Progenitor cell of endocrine pancreas (in vitro differentiated cells): ENCODE results near the gene DCDC2. TPM values are rescaled to one million over a fixed set of nuclear protein-coding genes. Genes with fewer than 3 reads are reported as not detected.

ENCODE experiments used
- DNase-seq: peaks from one replicate; pipeline ENCODE4 v3.0.0; 2021; ENCODE audit warnings: low spot score; ENCODE audit not compliant: unreplicated experiment
- H3K27ac Mint-ChIP-seq: 2 replicates; pipeline ENCODE4 v1.8.0; 2021; ENCODE audit warnings: mild to moderate bottlenecking, moderate library complexity, mixed read lengths
- H3K27me3 Mint-ChIP-seq: 2 replicates; pipeline ENCODE4 v1.8.0; 2021; ENCODE audit warnings: mixed read lengths
- H3K36me3 Mint-ChIP-seq: 2 replicates; pipeline ENCODE4 v1.8.0; 2022; ENCODE audit warnings: mixed read lengths; ENCODE audit not compliant: insufficient read depth
- H3K4me1 Mint-ChIP-seq: 2 replicates; pipeline ENCODE4 v1.8.0; 2021; ENCODE audit warnings: low read depth, mixed read lengths
- H3K4me3 Mint-ChIP-seq: 2 replicates; pipeline ENCODE4 v1.8.0; 2021; ENCODE audit warnings: low read depth, mild to moderate bottlenecking, moderate library complexity, mixed read lengths
- H3K9me3 Mint-ChIP-seq: 2 replicates; pipeline ENCODE4 v1.8.0; 2021; ENCODE audit warnings: low read depth, mixed read lengths
- CTCF ChIP-seq: fragments of 200-600 bp; sonication (generic); IDR thresholded peaks from one replicate; pipeline ENCODE4 v1.5.0; 2021; ENCODE audit warnings: antibody characterized with exemption, mild to moderate bottlenecking; ENCODE audit not compliant: unreplicated experiment
- total RNA-seq: library from RNA; stranded (reverse); gene quantifications from 2 replicates; pipeline ENCODE4 v1.2.1, GENCODE V29; 2021

Gene DCDC2
- total RNA-seq, 1 donor from 2014 or later, result 22.2 TPM

- Mint-ChIP-seq H3K4me3 (no peak overlapping the region), H3K36me3 (no peaks in the 10 kb centered on the region), H3K9me3 (no peaks in the 10 kb centered on the region), H3K4me1 (peaks cover 6% of the 10 kb centered on the region), H3K27ac (no peak overlapping the region), H3K27me3 (peaks cover 33% of the 10 kb centered on the region)
- DNase-seq, result no peak
- TF ChIP-seq CTCF, result no peak
Observed at GRCh38 chr6:24127316-24127715, 230.5 kb downstream of the DCDC2 start.

DNA sequence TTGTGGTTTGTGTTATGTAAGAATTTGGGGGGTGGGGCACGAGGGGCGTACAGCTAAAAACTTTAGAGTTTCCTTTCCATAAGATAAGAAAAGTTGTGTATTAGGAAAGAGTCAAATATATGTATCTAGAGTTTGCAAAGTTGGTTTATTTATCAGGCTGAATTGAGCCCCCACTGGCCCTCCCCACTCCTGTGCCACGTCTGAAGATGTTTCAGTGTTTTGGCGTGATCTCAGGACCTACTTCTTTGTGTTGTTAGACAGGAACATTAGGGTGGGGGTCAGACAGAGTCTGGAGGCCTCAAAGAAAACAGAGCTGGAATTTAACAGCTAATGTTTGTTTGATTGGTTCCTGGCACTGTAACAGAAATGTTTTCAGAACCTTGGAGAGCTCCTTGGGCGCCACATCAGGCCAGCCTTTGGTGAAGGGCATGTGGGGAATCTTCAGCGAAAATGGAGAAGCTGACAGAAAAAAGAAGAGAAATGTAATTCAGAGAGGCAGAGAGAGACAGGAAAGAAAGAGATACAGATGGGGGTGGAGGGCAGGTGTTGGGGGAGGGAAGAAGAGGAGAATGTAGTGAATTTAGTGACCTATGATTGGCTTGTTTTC lies 231.2 kb downstream of the DCDC2 start:
- peak overlapping the region; percentile 61 for H3K4me3 Mint-ChIP-seq
- no peaks in the 10 kb centered on the region for H3K9me3 Mint-ChIP-seq
- no peaks in the 10 kb centered on the region for H3K36me3 Mint-ChIP-seq
- H3K27me3 Mint-ChIP-seq, result peaks cover 33% of the 10 kb centered on the region
- peaks cover 6% of the 10 kb centered on the region for H3K4me1 Mint-ChIP-seq
- DNase-seq, result peak; percentile 60
- TF ChIP-seq CTCF, result no peak
- peak overlapping the region; percentile 2 for H3K27ac Mint-ChIP-seq

DNA sequence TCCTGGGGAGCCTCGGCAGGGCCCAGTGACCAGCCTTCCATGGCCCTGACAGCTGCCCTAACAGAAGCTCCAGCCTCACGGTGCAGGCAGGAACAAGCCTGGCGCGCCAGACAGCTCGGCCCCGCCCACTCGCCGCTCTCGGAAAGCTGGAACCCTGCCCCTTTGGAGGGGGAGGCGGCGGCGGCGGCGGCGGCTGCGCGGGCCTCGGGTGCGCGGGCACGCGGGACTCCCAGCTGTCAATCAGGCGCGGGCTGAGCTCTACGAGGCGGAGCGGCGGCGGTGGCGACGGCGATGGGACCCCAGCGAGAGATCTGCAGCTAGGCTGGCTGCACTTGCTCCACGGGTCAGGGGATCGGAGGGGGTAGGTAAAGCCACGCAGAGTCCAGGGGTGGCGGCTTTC lies 231.9 kb downstream of the DCDC2 start, which contains the start of gene NRSN1:
TSS of gene NRSN1 (plus strand) at position 236 of the 400 bp plus-strand sequence. CDS start 8,113 bp downstream, outside the sequence.
- Mint-ChIP-seq H3K36me3 (no peaks in the 10 kb centered on the region), H3K27ac (peak within 1 kb of the TSS; percentile 2), H3K27me3 (peaks cover 31% of the 10 kb centered on the region), H3K4me3 (peak within 1 kb of the TSS; percentile 61), H3K4me1 (peaks cover 6% of the 10 kb centered on the region), H3K9me3 (no peaks in the 10 kb centered on the region)
- DNase-seq, result peak; percentile 37
- no peak for TF ChIP-seq CTCF

DNA sequence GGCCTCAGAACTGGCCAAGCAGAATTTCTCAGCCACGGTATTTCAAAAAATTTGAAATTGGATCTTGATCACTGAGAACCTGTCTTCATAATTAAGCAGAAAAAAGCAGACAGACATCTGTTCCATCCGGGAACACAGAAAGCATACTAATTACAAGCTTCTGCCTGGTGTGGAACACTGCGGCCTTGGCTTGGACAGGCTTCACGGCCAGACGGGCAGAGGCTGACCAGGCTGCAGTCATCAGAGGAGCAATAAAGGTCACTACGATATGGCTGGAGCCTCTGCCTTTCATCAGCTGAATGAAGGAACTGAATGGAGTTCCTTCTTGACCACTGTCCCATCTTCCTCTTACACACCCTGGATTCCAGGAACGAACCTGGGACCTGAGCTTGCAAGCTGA lies 235.7 kb downstream of the DCDC2 start:
- Mint-ChIP-seq H3K36me3 (no peaks in the 10 kb centered on the region), H3K27ac (no peak overlapping the region), H3K27me3 (peaks cover 26% of the 10 kb centered on the region), H3K4me3 (no peak overlapping the region), H3K9me3 (no peaks in the 10 kb centered on the region), H3K4me1 (peaks cover 6% of the 10 kb centered on the region)
- DNase-seq, result no peak
- TF ChIP-seq CTCF, result no peak

Other genes with a start within 250 kb of the DCDC2 start
- gene NRSN1, start 231.8 kb downstream of the DCDC2 start, total RNA-seq, result not detected in 2 replicates
- gene MRS2, start 44.9 kb upstream of the DCDC2 start, total RNA-seq, result 49.4 and 57.6 TPM in 2 replicates
- 6.6 and 7.4 TPM in 2 replicates for gene GPLD1, start 131.5 kb upstream of the DCDC2 start, total RNA-seq
- gene ALDH5A1, start 136.9 kb upstream of the DCDC2 start, total RNA-seq, result 14.5 and 14.6 TPM in 2 replicates